Measurements from ENCODE around the gene OTOP3.

GRCh38 chr17:74964988-74965622, 29.4 kb downstream of the OTOP3 start:
- TF ChIP-seq POLR2A (IDR thresholded peaks at IDR 0.05; ENCODE audit: low read depth, low read length) = no peak
- no peak for TF ChIP-seq TAF1 (IDR thresholded peaks at IDR 0.05; ENCODE audit: borderline replicate concordance, low read depth, low read length)
- no peak for TF ChIP-seq POLR2AphosphoS5 (IDR thresholded peaks at IDR 0.05; ENCODE audit: low read depth, low read length)
